GM12872 (cell line): Measurements from ENCODE around the gene KIF26B.

ENCODE experiments used
- CTCF ChIP-seq: IDR thresholded peaks from 3 replicates; pipeline ENCODE4 v1.5.1; 2011; ENCODE audit warnings: low read depth, mild to moderate bottlenecking, low read length, moderate library complexity; ENCODE audit not compliant: insufficient read depth

KIF26B gene

GRCh38 chr1:245528258-245528635 lies 373.5 kb downstream of the KIF26B start:
- TF ChIP-seq CTCF = no peak

GRCh38 chr1:245530937-245531336 lies 376.2 kb downstream of the KIF26B start:
- TF ChIP-seq CTCF = no peak

DNA sequence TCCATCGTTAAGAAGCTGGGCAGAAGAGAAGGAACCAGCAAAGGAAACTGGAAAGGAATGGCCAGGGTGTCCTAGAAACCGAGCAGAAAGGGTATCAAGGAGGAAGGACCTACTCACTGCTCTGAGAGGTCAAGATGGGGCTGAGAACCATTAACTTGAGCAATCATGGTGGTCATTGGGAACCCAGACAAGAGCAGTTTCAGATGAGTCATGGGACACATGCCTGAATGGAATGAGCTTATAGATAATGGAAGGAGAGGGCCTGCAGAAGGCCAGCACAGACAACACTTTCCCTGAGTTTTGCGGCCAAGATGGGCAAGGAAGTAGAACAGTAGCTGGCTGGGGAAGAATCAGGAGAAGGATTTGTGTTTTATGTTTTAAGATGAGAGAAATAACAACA lies 383.2 kb downstream of the KIF26B start:
- no peak for TF ChIP-seq CTCF

GRCh38 chr1:245538671-245539070 lies 383.9 kb downstream of the KIF26B start:
- no peak for TF ChIP-seq CTCF

GRCh38 chr1:245541369-245541768 lies 386.6 kb downstream of the KIF26B start:
- no peak for TF ChIP-seq CTCF

DNA sequence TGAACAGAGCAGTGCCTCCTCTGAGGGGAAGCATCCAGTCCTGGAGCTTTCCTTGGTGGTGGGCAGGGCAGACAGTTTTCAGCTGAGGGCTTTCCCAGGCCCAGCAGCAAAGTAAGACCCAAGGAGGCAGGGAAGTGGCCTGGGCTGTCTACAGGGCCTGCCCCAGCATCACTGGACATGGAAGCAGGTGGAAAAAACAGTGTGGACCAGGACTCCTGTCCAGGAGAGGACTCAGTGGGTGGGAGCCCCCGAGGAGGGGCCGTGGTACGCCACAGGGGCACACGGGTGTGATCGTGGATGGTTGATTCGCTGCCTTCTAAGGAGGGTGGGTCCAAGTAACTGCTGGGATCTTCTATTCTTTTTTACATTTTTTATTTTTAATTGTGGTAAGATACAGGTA lies 387.6 kb downstream of the KIF26B start:
- TF ChIP-seq CTCF = no peak

DNA sequence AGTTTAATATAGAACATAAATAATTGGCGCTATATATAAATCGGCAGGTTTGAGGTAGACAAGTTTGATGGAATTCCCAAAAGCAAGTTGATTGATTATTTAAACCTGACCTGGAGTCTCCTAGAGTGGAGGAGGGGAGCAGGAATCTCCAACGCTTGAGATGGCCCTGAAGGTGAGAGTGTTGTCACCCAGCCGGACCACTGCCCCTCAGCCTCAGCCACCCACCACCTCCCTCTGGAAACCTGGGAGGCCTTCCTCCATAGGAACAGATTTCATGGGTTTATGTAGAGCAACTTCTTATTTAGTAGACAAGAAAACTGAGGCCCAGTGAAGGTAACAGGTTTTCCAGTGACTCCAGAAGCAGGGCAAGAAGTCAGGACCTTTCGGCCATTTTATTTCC lies 389.5 kb downstream of the KIF26B start:
- TF ChIP-seq CTCF = no peak

DNA sequence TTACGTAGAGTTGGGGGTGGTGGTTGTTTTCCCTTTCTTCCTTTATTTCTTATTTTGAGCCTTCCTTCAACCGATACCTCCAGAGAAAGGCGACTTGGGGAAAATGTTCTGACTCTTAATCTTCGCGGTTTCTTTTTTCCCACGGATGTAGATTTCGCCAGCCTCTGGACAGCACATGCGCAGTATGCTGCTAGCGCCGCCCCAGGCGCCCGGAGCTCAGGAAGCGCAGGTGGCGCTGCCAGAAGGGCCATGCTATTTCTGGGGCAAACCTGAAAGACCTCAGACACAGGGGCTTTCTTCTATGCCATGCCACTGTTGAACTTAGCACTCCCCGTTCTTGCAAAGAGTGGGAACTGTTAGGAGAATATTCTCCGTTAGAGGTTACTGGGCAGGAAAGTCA lies 392.1 kb downstream of the KIF26B start:
- no peak for TF ChIP-seq CTCF
